ENCODE results near the gene CREB3L2.
"Not testable (repeated sequence)": the region's sequence is repeated elsewhere in the genome, so short reads cannot be mapped to it uniquely, and the experiment has no call there.

Gene CREB3L2

DNA sequence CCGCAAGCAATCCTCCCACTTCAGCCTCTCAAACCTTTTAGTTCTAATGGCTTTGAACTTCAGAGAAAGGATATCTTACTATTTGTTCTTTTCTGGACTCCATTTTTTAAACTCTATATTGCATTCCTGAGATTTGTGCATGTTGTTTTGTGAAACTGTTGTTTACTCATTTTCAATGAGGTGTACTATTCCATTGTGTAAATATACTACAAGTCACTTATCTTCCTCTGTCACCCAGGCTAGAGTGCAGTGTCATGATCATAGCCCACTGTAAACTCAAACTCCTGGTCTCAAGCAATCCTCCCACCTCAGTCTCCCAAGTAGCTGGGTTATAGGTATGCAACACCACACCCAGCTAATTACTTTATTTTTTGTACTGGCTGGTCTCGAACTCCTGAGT, 43.0 kb upstream of the CREB3L2 start:
- Histone ChIP-seq H2AFZ (ENCODE audit: low read depth, low read length, severe bottlenecking) (no peak overlapping the region), H3K4me3 (ENCODE audit: insufficient read depth, low read length, poor library complexity, severe bottlenecking) (no peak overlapping the region), H3K9ac (ENCODE audit: low read length) (no peak overlapping the region), H3K36me3 (ENCODE audit: low read length) (no peaks in the 10 kb centered on the region), H3K27me3 (ENCODE audit: low read length) (no peaks in the 10 kb centered on the region), H3K79me2 (ENCODE audit: insufficient read depth, low read length) (no peaks in the 10 kb centered on the region), H3K9me2 (replicated peaks; ENCODE audit: insufficient read depth, low read length) (no peaks in the 10 kb centered on the region), H3F3A (ENCODE audit: insufficient read depth) (no peaks in the 10 kb centered on the region), H3K27ac (ENCODE audit: low read depth, low read length) (no peak overlapping the region), H3K9me3 (ENCODE audit: insufficient read depth, low read length) (no peaks in the 10 kb centered on the region), H3K4me2 (ENCODE audit: low read depth, low read length, poor library complexity, severe bottlenecking) (no peak overlapping the region), H4K20me1 (ENCODE audit: low read depth, low read length) (no peaks in the 10 kb centered on the region)
- TF ChIP-seq, protein P1, sequence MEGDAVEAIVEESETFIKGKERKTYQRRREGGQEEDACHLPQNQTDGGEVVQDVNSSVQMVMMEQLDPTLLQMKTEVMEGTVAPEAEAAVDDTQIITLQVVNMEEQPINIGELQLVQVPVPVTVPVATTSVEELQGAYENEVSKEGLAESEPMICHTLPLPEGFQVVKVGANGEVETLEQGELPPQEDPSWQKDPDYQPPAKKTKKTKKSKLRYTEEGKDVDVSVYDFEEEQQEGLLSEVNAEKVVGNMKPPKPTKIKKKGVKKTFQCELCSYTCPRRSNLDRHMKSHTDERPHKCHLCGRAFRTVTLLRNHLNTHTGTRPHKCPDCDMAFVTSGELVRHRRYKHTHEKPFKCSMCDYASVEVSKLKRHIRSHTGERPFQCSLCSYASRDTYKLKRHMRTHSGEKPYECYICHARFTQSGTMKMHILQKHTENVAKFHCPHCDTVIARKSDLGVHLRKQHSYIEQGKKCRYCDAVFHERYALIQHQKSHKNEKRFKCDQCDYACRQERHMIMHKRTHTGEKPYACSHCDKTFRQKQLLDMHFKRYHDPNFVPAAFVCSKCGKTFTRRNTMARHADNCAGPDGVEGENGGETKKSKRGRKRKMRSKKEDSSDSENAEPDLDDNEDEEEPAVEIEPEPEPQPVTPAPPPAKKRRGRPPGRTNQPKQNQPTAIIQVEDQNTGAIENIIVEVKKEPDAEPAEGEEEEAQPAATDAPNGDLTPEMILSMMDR (IDR thresholded peaks at IDR 0.05; ENCODE audit: insufficient read depth, low read length, poor library complexity, severe bottlenecking): no peak
- TF ChIP-seq EZH2phosphoT487 (conservative IDR thresholded peaks at IDR 0.05; ENCODE audit: low read length): no peak

DNA sequence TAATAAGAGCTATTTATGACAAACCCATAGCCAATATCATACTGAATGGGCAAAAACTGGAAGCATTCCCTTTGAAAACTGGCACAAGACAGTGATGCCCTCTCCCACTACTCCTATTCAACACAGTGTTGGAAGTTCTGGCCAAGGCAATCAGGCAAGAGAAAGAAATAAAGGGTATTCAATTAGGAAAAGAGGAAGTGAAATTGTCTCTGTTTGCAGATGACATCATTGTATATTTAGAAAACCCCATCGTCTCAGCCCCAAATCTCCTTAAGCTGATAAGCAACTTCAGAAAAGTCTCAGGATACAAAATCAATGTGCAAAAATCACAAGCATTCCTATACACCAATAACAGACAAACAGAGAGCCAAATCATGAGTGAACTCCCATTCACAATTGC, 38.2 kb upstream of the CREB3L2 start:
- not testable (repeated sequence) for H3K36me3 ChIP-seq (ENCODE audit: low read length); H3K4me3 ChIP-seq (ENCODE audit: insufficient read depth, low read length, poor library complexity, severe bottlenecking); H3K4me2 ChIP-seq (ENCODE audit: low read depth, low read length, poor library complexity, severe bottlenecking); H3K9ac ChIP-seq (ENCODE audit: low read length); H2AFZ ChIP-seq (ENCODE audit: low read depth, low read length, severe bottlenecking); H3K27ac ChIP-seq (ENCODE audit: low read depth, low read length); H3K9me2 ChIP-seq (replicated peaks; ENCODE audit: insufficient read depth, low read length); H3F3A ChIP-seq (ENCODE audit: insufficient read depth); H3K79me2 ChIP-seq (ENCODE audit: insufficient read depth, low read length); H3K27me3 ChIP-seq (ENCODE audit: low read length); H3K9me3 ChIP-seq (ENCODE audit: insufficient read depth, low read length); H4K20me1 ChIP-seq (ENCODE audit: low read depth, low read length)

DNA sequence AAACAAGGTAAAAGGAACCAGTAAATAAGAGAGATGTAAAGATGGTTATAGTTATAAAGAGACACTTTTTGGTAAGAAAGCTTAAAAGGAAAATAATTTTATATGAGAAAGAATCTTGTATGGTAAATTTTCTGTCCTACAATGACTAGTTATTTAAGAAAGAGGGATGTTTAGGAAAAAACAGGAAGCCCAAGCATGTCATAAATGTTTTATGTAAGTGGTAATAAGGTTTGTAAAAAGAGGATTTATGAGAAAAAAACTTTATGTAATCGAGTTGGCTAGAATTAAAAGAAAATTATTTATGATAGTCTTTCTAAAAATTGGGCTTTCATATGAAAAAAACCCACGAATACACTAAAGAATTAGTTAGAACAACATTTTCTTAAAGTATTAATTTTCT, 34.2 kb upstream of the CREB3L2 start:
- no peaks in the 10 kb centered on the region; the same call in 1 of the 2 replicates for H3K9me3 ChIP-seq (ENCODE audit: insufficient read depth, low read length)
- H3K36me3 ChIP-seq (ENCODE audit: low read length): no peaks in the 10 kb centered on the region
- no peaks in the 10 kb centered on the region for H3K9me2 ChIP-seq (replicated peaks; ENCODE audit: insufficient read depth, low read length)
- no peaks in the 10 kb centered on the region for H4K20me1 ChIP-seq (ENCODE audit: low read depth, low read length)
- H3K27ac ChIP-seq (ENCODE audit: low read depth, low read length): no peak overlapping the region
- H3K27me3 ChIP-seq (ENCODE audit: low read length): no peaks in the 10 kb centered on the region
- H3K79me2 ChIP-seq (ENCODE audit: insufficient read depth, low read length): no peaks in the 10 kb centered on the region
- H3K4me2 ChIP-seq (ENCODE audit: low read depth, low read length, poor library complexity, severe bottlenecking): no peak overlapping the region
- no peak overlapping the region for H3K4me3 ChIP-seq (ENCODE audit: insufficient read depth, low read length, poor library complexity, severe bottlenecking)
- no peak overlapping the region for H3K9ac ChIP-seq (ENCODE audit: low read length)
- TF ChIP-seq EZH2phosphoT487 (conservative IDR thresholded peaks at IDR 0.05; ENCODE audit: low read length): no peak
- TF ChIP-seq, protein P1 (IDR thresholded peaks at IDR 0.05; ENCODE audit: insufficient read depth, low read length, poor library complexity, severe bottlenecking): no peak
- H3F3A ChIP-seq (ENCODE audit: insufficient read depth): no peaks in the 10 kb centered on the region
- no peak overlapping the region for H2AFZ ChIP-seq (ENCODE audit: low read depth, low read length, severe bottlenecking)

DNA sequence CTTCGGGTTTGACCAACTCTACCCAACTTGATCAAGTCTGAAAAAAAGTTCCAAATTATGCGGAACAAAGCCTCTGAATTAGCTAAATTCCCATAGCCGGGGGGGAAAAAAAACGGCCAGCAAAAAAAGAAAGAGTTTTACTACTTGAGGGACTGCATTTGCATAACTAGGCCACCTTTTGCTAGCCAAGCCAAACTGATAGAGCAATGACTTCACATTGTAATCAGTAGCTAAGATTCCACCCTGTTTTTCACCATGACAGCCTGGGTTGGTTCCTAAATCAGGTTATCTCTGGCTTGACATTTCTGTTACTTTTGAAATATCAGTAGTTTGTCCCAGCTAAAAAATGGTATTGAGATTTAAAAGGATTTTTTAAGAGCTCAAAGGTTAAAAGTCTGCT, 31.4 kb upstream of the CREB3L2 start:
- H3K27ac ChIP-seq (ENCODE audit: low read depth, low read length): no peak overlapping the region
- H3K27me3 ChIP-seq (ENCODE audit: low read length): no peaks in the 10 kb centered on the region
- H3F3A ChIP-seq (ENCODE audit: insufficient read depth): no peaks in the 10 kb centered on the region

More for the DNA sequence above, 31.4 kb upstream of the CREB3L2 start:
- no peak for TF ChIP-seq EZH2phosphoT487 (conservative IDR thresholded peaks at IDR 0.05; ENCODE audit: low read length)
- TF ChIP-seq, protein P1 (IDR thresholded peaks at IDR 0.05; ENCODE audit: insufficient read depth, low read length, poor library complexity, severe bottlenecking): no peak
- Histone ChIP-seq H3K4me3 (ENCODE audit: insufficient read depth, low read length, poor library complexity, severe bottlenecking) (no peak overlapping the region), H4K20me1 (ENCODE audit: low read depth, low read length) (no peaks in the 10 kb centered on the region), H2AFZ (ENCODE audit: low read depth, low read length, severe bottlenecking) (no peak overlapping the region), H3K9ac (ENCODE audit: low read length) (no peak overlapping the region), H3K9me2 (replicated peaks; ENCODE audit: insufficient read depth, low read length) (no peaks in the 10 kb centered on the region), H3K9me3 (ENCODE audit: insufficient read depth, low read length) (no peaks in the 10 kb centered on the region; the same call in 1 of the 2 replicates), H3K79me2 (ENCODE audit: insufficient read depth, low read length) (no peaks in the 10 kb centered on the region), H3K36me3 (ENCODE audit: low read length) (no peaks in the 10 kb centered on the region), H3K4me2 (ENCODE audit: low read depth, low read length, poor library complexity, severe bottlenecking) (no peak overlapping the region)

Measured in SU-DHL-6 (cell line).